ENCODE results near the gene SET.

Gene SET

GRCh38 chr9:128683340-128684064 is 5.5 kb upstream of the SET start:
- Histone ChIP-seq H3K14ac (ENCODE audit: low read length in 2 of 2) (peak overlapping the region in 1 of 2 experiments; percentile 16), H3K79me1 (replicated peaks; ENCODE audit: low read length, poor library complexity, severe bottlenecking) (peaks cover 17% of the 10 kb centered on the region), H3K23ac (ENCODE audit: low read length in 2 of 2) (no peak overlapping the region), H2BK120ac (ENCODE audit: low read depth, low read length) (peak overlapping the region; percentile 71), H2AFZ (ENCODE audit: low read depth, low read length) (no peak overlapping the region), H3K4me2 (ENCODE audit: low read length, poor library complexity, severe bottlenecking) (peak overlapping the region; percentile 70), H3K4ac (ENCODE audit: low read depth in 1 of 2, low read length in 2 of 2) (peak overlapping the region; percentile 90 to 99), H3K18ac (ENCODE audit: low read depth in 1 of 2, low read length in 2 of 2) (peak overlapping the region; percentile 90 to 97), H3K9ac (ENCODE audit: low read length) (peak overlapping the region; percentile 91), H3K27ac (ENCODE audit: low read length, poor library complexity, severe bottlenecking) (peak overlapping the region; percentile 92), H2BK15ac (ENCODE audit: low read depth, poor library complexity, severe bottlenecking) (peak overlapping the region; percentile 80), H4K91ac (ENCODE audit: low read length) (peak overlapping the region; percentile 69), H2BK12ac (ENCODE audit: low read length in 2 of 2) (no peak overlapping the region), H2AK5ac (ENCODE audit: low read length, severe bottlenecking) (no peak overlapping the region), H4K8ac (ENCODE audit: low read length) (peak overlapping the region; percentile 85), H3K9me3 (ENCODE audit: control insufficient read depth, low read length) (no peaks in the 10 kb centered on the region), H3K36me3 (ENCODE audit: control insufficient read depth in 1 of 2, insufficient read depth in 2 of 2, low read depth in 1 of 2, low read length in 2 of 2) (peaks cover 0 to 3% of the 10 kb centered on the region in 2 experiments), H3K4me3 (ENCODE audit: insufficient read depth in 1 of 2, low read depth in 1 of 2, low read length in 2 of 2) (peak overlapping the region; percentile 70 to 80), H3K4me1 (ENCODE audit: control insufficient read depth, insufficient read depth, low read depth, low read length) (peaks cover 31% of the 10 kb centered on the region), H3K27me3 (ENCODE audit: control insufficient read depth in 1 of 2, insufficient read depth in 1 of 2, low read length in 2 of 2) (no peaks in the 10 kb centered on the region), H2BK5ac (ENCODE audit: low read depth, low read length, poor library complexity, severe bottlenecking) (no peak overlapping the region)
- DNase-seq = peak; percentile 51
- WGBS = 3% methylated on average over 8 of the region's 21 CpGs

- Histone ChIP-seq H2AK5ac (ENCODE audit: low read length, severe bottlenecking) (peak overlapping the region; percentile 70), H3K4ac (ENCODE audit: low read depth in 1 of 2, low read length in 2 of 2) (peak overlapping the region; percentile 90 to 99), H4K91ac (ENCODE audit: low read length) (peak overlapping the region; percentile 74), H2BK12ac (ENCODE audit: low read length in 2 of 2) (peak overlapping the region in 1 of 2 experiments; percentile 40), H3K9ac (ENCODE audit: low read length) (peak overlapping the region; percentile 91), H3K18ac (ENCODE audit: low read depth in 1 of 2, low read length in 2 of 2) (peak overlapping the region; percentile 90 to 97), H2AFZ (ENCODE audit: low read depth, low read length) (peak overlapping the region; percentile 47), H4K8ac (ENCODE audit: low read length) (peak overlapping the region; percentile 88), H3K79me1 (replicated peaks; ENCODE audit: low read length, poor library complexity, severe bottlenecking) (peaks cover 17% of the 10 kb centered on the region), H3K4me2 (ENCODE audit: low read length, poor library complexity, severe bottlenecking) (peak overlapping the region; percentile 70), H3K14ac (ENCODE audit: low read length in 2 of 2) (no peak overlapping the region), H3K23ac (ENCODE audit: low read length in 2 of 2) (peak overlapping the region in 1 of 2 experiments; percentile 71), H3K9me3 (ENCODE audit: control insufficient read depth, low read length) (no peaks in the 10 kb centered on the region), H3K36me3 (ENCODE audit: control insufficient read depth in 1 of 2, insufficient read depth in 2 of 2, low read depth in 1 of 2, low read length in 2 of 2) (peaks cover 0 to 3% of the 10 kb centered on the region in 2 experiments), H3K27me3 (ENCODE audit: control insufficient read depth in 1 of 2, insufficient read depth in 1 of 2, low read length in 2 of 2) (no peaks in the 10 kb centered on the region), H2BK120ac (ENCODE audit: low read depth, low read length) (peak overlapping the region; percentile 71), H2BK15ac (ENCODE audit: low read depth, poor library complexity, severe bottlenecking) (peak overlapping the region; percentile 90), H3K4me1 (ENCODE audit: control insufficient read depth, insufficient read depth, low read depth, low read length) (peaks cover 31% of the 10 kb centered on the region), H3K4me3 (ENCODE audit: insufficient read depth in 1 of 2, low read depth in 1 of 2, low read length in 2 of 2) (peak overlapping the region; percentile 70 to 80), H3K27ac (ENCODE audit: low read length, poor library complexity, severe bottlenecking) (peak overlapping the region; percentile 92), H2BK5ac (ENCODE audit: low read depth, low read length, poor library complexity, severe bottlenecking) (peak overlapping the region; percentile 21)
- DNase-seq = no peak
- 0% methylated on average over 3 of the region's 3 CpGs for WGBS
These were observed 5.0 kb upstream of the SET start for GRCh38 chr9:128684065-128684324.

GRCh38 chr9:128684325-128685199 is 4.5 kb upstream of the SET start:
- H3K4me2 ChIP-seq (ENCODE audit: low read length, poor library complexity, severe bottlenecking) = peak overlapping the region; percentile 70
- H2BK5ac ChIP-seq (ENCODE audit: low read depth, low read length, poor library complexity, severe bottlenecking) = peak overlapping the region; percentile 46
- peaks cover 30% of the 10 kb centered on the region for H3K4me1 ChIP-seq (ENCODE audit: control insufficient read depth, insufficient read depth, low read depth, low read length)
- H3K9ac ChIP-seq (ENCODE audit: low read length) = peak overlapping the region; percentile 91
- peak overlapping the region; percentile 92 for H3K27ac ChIP-seq (ENCODE audit: low read length, poor library complexity, severe bottlenecking)
- no peaks in the 10 kb centered on the region for H3K27me3 ChIP-seq (ENCODE audit: control insufficient read depth in 1 of 2, insufficient read depth in 1 of 2, low read length in 2 of 2)
- H2BK12ac ChIP-seq (ENCODE audit: low read length in 2 of 2) = peak overlapping the region in 1 of 2 experiments; percentile 90
- peak overlapping the region; percentile 88 for H4K8ac ChIP-seq (ENCODE audit: low read length)
- H3K23ac ChIP-seq (ENCODE audit: low read length in 2 of 2) = peak overlapping the region in 1 of 2 experiments; percentile 71
- H2AFZ ChIP-seq (ENCODE audit: low read depth, low read length) = peak overlapping the region; percentile 47
- H2BK120ac ChIP-seq (ENCODE audit: low read depth, low read length) = peak overlapping the region; percentile 87
- peaks cover 0 to 3% of the 10 kb centered on the region in 2 experiments for H3K36me3 ChIP-seq (ENCODE audit: control insufficient read depth in 1 of 2, insufficient read depth in 2 of 2, low read depth in 1 of 2, low read length in 2 of 2)
- peak overlapping the region; percentile 90 to 99 for H3K4ac ChIP-seq (ENCODE audit: low read depth in 1 of 2, low read length in 2 of 2)
- peaks cover 16% of the 10 kb centered on the region for H3K79me1 ChIP-seq (replicated peaks; ENCODE audit: low read length, poor library complexity, severe bottlenecking)
- H3K14ac ChIP-seq (ENCODE audit: low read length in 2 of 2) = peak overlapping the region in 1 of 2 experiments; percentile 97
- H2AK5ac ChIP-seq (ENCODE audit: low read length, severe bottlenecking) = peak overlapping the region; percentile 88
- 2% methylated on average over 15 of the region's 15 CpGs for WGBS
- H3K18ac ChIP-seq (ENCODE audit: low read depth in 1 of 2, low read length in 2 of 2) = peak overlapping the region; percentile 90 to 97
- H4K91ac ChIP-seq (ENCODE audit: low read length) = peak overlapping the region; percentile 74
- peak; percentile 79 for DNase-seq
- H3K4me3 ChIP-seq (ENCODE audit: insufficient read depth in 1 of 2, low read depth in 1 of 2, low read length in 2 of 2) = peak overlapping the region; percentile 70 to 80
- H2BK15ac ChIP-seq (ENCODE audit: low read depth, poor library complexity, severe bottlenecking) = peak overlapping the region; percentile 95
- no peaks in the 10 kb centered on the region for H3K9me3 ChIP-seq (ENCODE audit: control insufficient read depth, low read length)

Measured in mesenchymal stem cell (in vitro differentiated cells and primary cell).